Fibroblast of pulmonary artery (primary cell): Measurements from ENCODE around the gene MPL.

Source experiments
- DNase-seq: peaks from one replicate; pipeline ENCODE4 v3.0.0-alpha.2; 2010; ENCODE audit warnings: low read depth
- H3K4me3 ChIP-seq: replicated peaks from 2 replicates; pipeline ENCODE4 v1.5.1; 2011; ENCODE audit warnings: low read depth, mild to moderate bottlenecking, control low read depth, low read length, moderate library complexity
- CTCF ChIP-seq: IDR thresholded peaks from 2 replicates; pipeline ENCODE4 v1.5.1; 2011; ENCODE audit warnings: mild to moderate bottlenecking, control low read depth, low read length, inconsistent platforms; ENCODE audit errors: missing control alignments

MPL gene

GRCh38 chr1:43352351-43352705 is 14.7 kb downstream of the MPL start:
- TF ChIP-seq CTCF: no peak
- DNase-seq: no peak

GRCh38 chr1:43352881-43353280 is 15.3 kb downstream of the MPL start:
- no peak for TF ChIP-seq CTCF
- H3K4me3 ChIP-seq: no peak overlapping the region
- DNase-seq: no peak

More at GRCh38 chr1:43352351-43352705, 14.7 kb downstream of the MPL start:
- no peak overlapping the region for H3K4me3 ChIP-seq

- TF ChIP-seq CTCF: no peak
- no peak for DNase-seq
- no peak overlapping the region for H3K4me3 ChIP-seq
Observed at GRCh38 chr1:43354471-43354870, 16.9 kb downstream of the MPL start.

- TF ChIP-seq CTCF: no peak
- no peak for DNase-seq
- no peak overlapping the region for H3K4me3 ChIP-seq
Observed at GRCh38 chr1:43354936-43355335, 17.3 kb downstream of the MPL start.

GRCh38 chr1:43357251-43357650 is 19.6 kb downstream of the MPL start:
- no peak for TF ChIP-seq CTCF
- H3K4me3 ChIP-seq: no peak overlapping the region
- DNase-seq: no peak

GRCh38 chr1:43358121-43358745 is 20.6 kb downstream of the MPL start:
- H3K4me3 ChIP-seq: peak overlapping the region; percentile 61
- peak; percentile 49 for DNase-seq
- peak; percentile 44 for TF ChIP-seq CTCF
